ENCODE data around the gene PCLAF.

DNA sequence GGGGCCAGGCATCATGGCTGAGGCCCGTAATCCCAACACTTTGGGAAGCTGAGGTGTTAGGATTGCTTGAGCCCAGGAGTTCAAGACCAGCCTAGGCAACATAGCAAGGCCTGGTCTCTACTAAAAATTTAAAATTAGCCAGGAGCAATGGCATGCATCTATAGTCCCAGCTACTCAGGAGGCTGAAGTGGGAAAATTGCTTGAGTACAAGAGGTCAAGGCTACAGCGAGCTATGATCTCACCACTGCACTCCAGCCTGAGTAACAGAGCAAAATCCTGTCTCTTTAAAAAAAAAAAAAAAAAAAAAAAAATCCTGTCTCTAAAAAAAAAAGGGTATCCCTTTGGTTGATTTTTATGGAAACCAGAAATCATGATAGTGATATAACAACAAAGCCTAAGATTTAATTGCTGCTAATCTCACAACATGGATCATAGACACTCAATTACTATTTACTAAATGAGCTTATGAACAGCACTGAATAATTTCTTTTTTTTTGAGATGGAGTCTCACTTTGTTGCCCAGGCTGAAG is 12.1 kb downstream of the PCLAF start:
- TF ChIP-seq, protein P1, sequence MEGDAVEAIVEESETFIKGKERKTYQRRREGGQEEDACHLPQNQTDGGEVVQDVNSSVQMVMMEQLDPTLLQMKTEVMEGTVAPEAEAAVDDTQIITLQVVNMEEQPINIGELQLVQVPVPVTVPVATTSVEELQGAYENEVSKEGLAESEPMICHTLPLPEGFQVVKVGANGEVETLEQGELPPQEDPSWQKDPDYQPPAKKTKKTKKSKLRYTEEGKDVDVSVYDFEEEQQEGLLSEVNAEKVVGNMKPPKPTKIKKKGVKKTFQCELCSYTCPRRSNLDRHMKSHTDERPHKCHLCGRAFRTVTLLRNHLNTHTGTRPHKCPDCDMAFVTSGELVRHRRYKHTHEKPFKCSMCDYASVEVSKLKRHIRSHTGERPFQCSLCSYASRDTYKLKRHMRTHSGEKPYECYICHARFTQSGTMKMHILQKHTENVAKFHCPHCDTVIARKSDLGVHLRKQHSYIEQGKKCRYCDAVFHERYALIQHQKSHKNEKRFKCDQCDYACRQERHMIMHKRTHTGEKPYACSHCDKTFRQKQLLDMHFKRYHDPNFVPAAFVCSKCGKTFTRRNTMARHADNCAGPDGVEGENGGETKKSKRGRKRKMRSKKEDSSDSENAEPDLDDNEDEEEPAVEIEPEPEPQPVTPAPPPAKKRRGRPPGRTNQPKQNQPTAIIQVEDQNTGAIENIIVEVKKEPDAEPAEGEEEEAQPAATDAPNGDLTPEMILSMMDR (IDR thresholded peaks at IDR 0.05; ENCODE audit: low read length) = no peak
- no peak for TF ChIP-seq EZH2 (IDR thresholded peaks at IDR 0.05; ENCODE audit: borderline replicate concordance, low read length)

Data from OCI-LY1 (cell line).